Astrocyte (in vitro differentiated cells and primary cell): Measurements from ENCODE around the gene IGSF23. TPM values are rescaled to one million over a fixed set of nuclear protein-coding genes. Genes with fewer than 3 reads are reported as not detected.
A peak's percentile ranks its signal among the peaks of the same experiment; 100 is the strongest.

Experiments used
- DNase-seq: peaks from one replicate; pipeline ENCODE4 v3.0.0-alpha.2; 2010; ENCODE audit warnings: low read depth
- FAIRE-seq: peaks from 2 replicates; lab custom pipeline; 2011; peaks lifted over from hg19 to GRCh38; lab: Jason Lieb, UNC
- H2AFZ ChIP-seq: 2 replicates; pipeline ENCODE4 v1.6.0; 2012; ENCODE audit warnings: low read depth, low read length, inconsistent platforms
- H3K27ac ChIP-seq: 2 replicates; pipeline ENCODE4 v1.5.1; 2011; ENCODE audit warnings: low read depth, low read length, inconsistent platforms
- H3K27me3 ChIP-seq: 2 replicates; pipeline ENCODE4 v1.6.0; 2011; ENCODE audit warnings: low read length, inconsistent platforms; ENCODE audit not compliant: insufficient read depth
- H3K36me3 ChIP-seq: 2 replicates; pipeline ENCODE4 v1.5.1; 2011; ENCODE audit warnings: low read length, inconsistent platforms; ENCODE audit not compliant: insufficient read depth
- H3K4me1 ChIP-seq: 2 replicates; pipeline ENCODE4 v1.5.1; 2011; ENCODE audit warnings: low read length, inconsistent platforms; ENCODE audit not compliant: insufficient read depth
- H3K4me2 ChIP-seq: 2 replicates; pipeline ENCODE4 v1.6.0; 2012; ENCODE audit warnings: low read length, inconsistent platforms
- H3K4me3 ChIP-seq: 2 replicates; pipeline ENCODE4 v1.5.1; 2011; ENCODE audit warnings: low read depth, mild to moderate bottlenecking, low read length, inconsistent platforms; ENCODE audit not compliant: insufficient read depth
- H3K79me2 ChIP-seq: 2 replicates; pipeline ENCODE4 v1.6.0; 2012; ENCODE audit warnings: mild to moderate bottlenecking, low read length, inconsistent platforms; ENCODE audit not compliant: insufficient read depth
- H3K9ac ChIP-seq: 2 replicates; pipeline ENCODE4 v1.6.0; 2012; ENCODE audit warnings: mild to moderate bottlenecking, low read length, inconsistent platforms
- H3K9me3 ChIP-seq: 2 replicates; pipeline ENCODE4 v1.5.1; 2012; ENCODE audit warnings: low read depth, mild to moderate bottlenecking, low read length, inconsistent platforms; ENCODE audit not compliant: insufficient read depth
- H4K20me1 ChIP-seq: 2 replicates; pipeline ENCODE4 v1.6.0; 2012; ENCODE audit warnings: low read length, inconsistent platforms; ENCODE audit not compliant: insufficient read depth
- H3K27ac Mint-ChIP-seq: one replicate; pipeline ENCODE4 v1.8.0; 2021; ENCODE audit warnings: mild to moderate bottlenecking, mixed read lengths; ENCODE audit not compliant: unreplicated experiment
- H3K27me3 Mint-ChIP-seq: one replicate; pipeline ENCODE4 v1.8.0; 2021; ENCODE audit warnings: low read depth, mixed read lengths; ENCODE audit not compliant: unreplicated experiment
- H3K36me3 Mint-ChIP-seq: one replicate; pipeline ENCODE4 v1.8.0; 2021; ENCODE audit warnings: low read depth, mixed read lengths; ENCODE audit not compliant: unreplicated experiment
- H3K4me1 Mint-ChIP-seq: one replicate; pipeline ENCODE4 v1.8.0; 2021; ENCODE audit warnings: low read depth, mixed read lengths; ENCODE audit not compliant: unreplicated experiment
- H3K4me3 Mint-ChIP-seq: one replicate; pipeline ENCODE4 v1.8.0; 2021; ENCODE audit warnings: mild to moderate bottlenecking, moderate library complexity, mixed read lengths; ENCODE audit not compliant: unreplicated experiment
- H3K9me3 Mint-ChIP-seq: one replicate; pipeline ENCODE4 v1.8.0; 2021; ENCODE audit warnings: mild to moderate bottlenecking, mixed read lengths; ENCODE audit not compliant: unreplicated experiment
- CTCF ChIP-seq: IDR thresholded peaks from 2 replicates; pipeline ENCODE4 v1.5.1; 2011; ENCODE audit warnings: low read depth, mild to moderate bottlenecking, inconsistent platforms, low read length, moderate library complexity; ENCODE audit not compliant: insufficient read depth
- EZH2 ChIP-seq: IDR thresholded peaks from 2 replicates; pipeline ENCODE4 v1.6.1; 2012; ENCODE audit warnings: mild to moderate bottlenecking, low read length, inconsistent platforms; ENCODE audit not compliant: insufficient read depth
- total RNA-seq: library from RNA; stranded (reverse); gene quantifications from 2 replicates; pipeline ENCODE4 v1.2.1, GENCODE V29; 2021

The IGSF23 gene
- total RNA-seq, 1 donor from 2014 or later = not detected

GRCh38 chr19:44574186-44574950 lies 39.0 kb upstream of the IGSF23 start:
- DNase-seq (no peak), FAIRE-seq (no peak)
- H3K4me1 Mint-ChIP-seq = no peaks in the 10 kb centered on the region
- Histone ChIP-seq H3K27me3 (peaks cover 6% of the 10 kb centered on the region), H4K20me1 (no peaks in the 10 kb centered on the region), H3K4me2 (no peak overlapping the region), H2AFZ (no peak overlapping the region), H3K36me3 (no peaks in the 10 kb centered on the region), H3K4me3 (no peak overlapping the region), H3K79me2 (no peaks in the 10 kb centered on the region), H3K9me3 (no peaks in the 10 kb centered on the region), H3K27ac (no peak overlapping the region), H3K9ac (no peak overlapping the region), H3K4me1 (no peaks in the 10 kb centered on the region)
- peak overlapping the region; percentile 4 for H3K27ac Mint-ChIP-seq
- peaks cover 15% of the 10 kb centered on the region for H3K27me3 Mint-ChIP-seq
- TF ChIP-seq CTCF (no peak), EZH2 (no peak)
- H3K4me3 Mint-ChIP-seq = no peak overlapping the region
- no peaks in the 10 kb centered on the region for H3K9me3 Mint-ChIP-seq
- H3K36me3 Mint-ChIP-seq = no peaks in the 10 kb centered on the region

GRCh38 chr19:44575116-44575700 lies 38.2 kb upstream of the IGSF23 start:
- no peak overlapping the region for H3K9ac ChIP-seq
- no peaks in the 10 kb centered on the region for H3K4me1 ChIP-seq
- H3K4me3 ChIP-seq = no peak overlapping the region
- H3K4me3 Mint-ChIP-seq = no peak overlapping the region
- H3K9me3 ChIP-seq = peaks cover 3% of the 10 kb centered on the region
- no peak overlapping the region for H3K27ac ChIP-seq
- H3K36me3 Mint-ChIP-seq = no peaks in the 10 kb centered on the region
- DNase-seq (no peak), FAIRE-seq (no peak)
- no peaks in the 10 kb centered on the region for H3K9me3 Mint-ChIP-seq
- H3K4me1 Mint-ChIP-seq = no peaks in the 10 kb centered on the region
- H3K27me3 ChIP-seq = no peaks in the 10 kb centered on the region
- H3K27me3 Mint-ChIP-seq = peaks cover 15% of the 10 kb centered on the region
- TF ChIP-seq CTCF (no peak), EZH2 (no peak)
- no peak overlapping the region for H3K4me2 ChIP-seq
- H3K36me3 ChIP-seq = no peaks in the 10 kb centered on the region
- no peaks in the 10 kb centered on the region for H4K20me1 ChIP-seq
- no peaks in the 10 kb centered on the region for H3K79me2 ChIP-seq
- H3K27ac Mint-ChIP-seq = no peak overlapping the region
- H2AFZ ChIP-seq = no peak overlapping the region
